Liver (tissue), 9 donors: ENCODE data around the gene TTLL7. TPM values are rescaled to one million over a fixed set of nuclear protein-coding genes. Genes with fewer than 3 reads are reported as not detected.
A peak's percentile ranks its signal among the peaks of the same experiment; 100 is the strongest.

Experiments
- DNase-seq: peaks from one replicate; pipeline ENCODE4 v3.0.0-alpha.2; 2017; ENCODE audit warnings: low spot score
- H3K27ac ChIP-seq, 2 donors: one replicate each; pipeline ENCODE4 v1.7.0; 2013; ENCODE audit warnings: inconsistent platforms in 2 of 2, low read length in 2 of 2, control low read depth in 1 of 2, low read depth in 1 of 2, mild to moderate bottlenecking in 1 of 2
- H3K27me3 ChIP-seq, 4 donors: one replicate each; pipeline versions ENCODE4 v1.6.1 to v1.7.0; 2013; ENCODE audit warnings: low read length in 3 of 4, inconsistent platforms in 1 of 4, mild to moderate bottlenecking in 1 of 4, moderate library complexity in 1 of 4; ENCODE audit not compliant: control insufficient read depth in 4 of 4, insufficient read depth in 4 of 4
- H3K36me3 ChIP-seq, 4 donors: one replicate each; pipeline versions ENCODE4 v1.6.1 to v1.7.0; 2013; ENCODE audit warnings: low read length in 3 of 4, mild to moderate bottlenecking in 3 of 4, low read depth in 1 of 4, moderate library complexity in 1 of 4; ENCODE audit not compliant: control insufficient read depth in 4 of 4, insufficient read depth in 3 of 4
- H3K4me1 ChIP-seq, 4 donors: one replicate each; pipeline versions ENCODE4 v1.6.1 to v1.7.0; 2013; ENCODE audit warnings: low read length in 3 of 4, mild to moderate bottlenecking in 3 of 4, moderate library complexity in 1 of 4; ENCODE audit not compliant: control insufficient read depth in 4 of 4, insufficient read depth in 4 of 4
- H3K4me3 ChIP-seq, 3 donors: one replicate each; pipeline versions ENCODE4 v1.6.1 to v1.7.0; 2013; ENCODE audit warnings: low read length in 3 of 3, control low read depth in 1 of 3, low read depth in 1 of 3, mild to moderate bottlenecking in 1 of 3
- H3K9ac ChIP-seq, 2 donors: one replicate each; pipeline ENCODE4 v1.7.0; 2013; ENCODE audit warnings: low read length in 2 of 2, mild to moderate bottlenecking in 2 of 2, moderate library complexity in 2 of 2, control low read depth in 1 of 2, low read depth in 1 of 2
- H3K9me3 ChIP-seq, 4 donors: one replicate each; pipeline versions ENCODE4 v1.6.1 to v1.7.0; 2013; ENCODE audit warnings: low read length in 3 of 4; ENCODE audit not compliant: control insufficient read depth in 4 of 4
- EGR1 ChIP-seq, 2 donors: IDR thresholded peaks; 2 replicates each; pipeline ENCODE4 v1.6.1; 2016 to 2018; ENCODE audit warnings: antibody characterized with exemption in 2 of 2, low read depth in 2 of 2
- FOXA1 ChIP-seq: IDR thresholded peaks from 2 replicates; pipeline ENCODE4 v1.6.1; 2016; ENCODE audit warnings: antibody characterized with exemption
- FOXA2 ChIP-seq: IDR thresholded peaks from 2 replicates; pipeline ENCODE4 v1.6.1; 2016; ENCODE audit warnings: antibody characterized with exemption
- HNF4A ChIP-seq, 2 donors: conservative IDR thresholded peaks; 2 replicates each; pipeline ENCODE4 v1.6.1; 2016; ENCODE audit warnings: antibody characterized with exemption in 2 of 2, mild to moderate bottlenecking in 2 of 2
- HNF4G ChIP-seq: IDR thresholded peaks from 2 replicates; pipeline ENCODE4 v1.6.1; 2016; ENCODE audit warnings: antibody characterized with exemption
- JUND ChIP-seq, 2 donors: IDR thresholded peaks; 2 replicates each; pipeline ENCODE4 v1.6.1; 2016; ENCODE audit warnings: antibody characterized with exemption in 2 of 2
- NR2F2 ChIP-seq: IDR thresholded peaks from 2 replicates; pipeline ENCODE4 v1.6.1; 2016; ENCODE audit warnings: antibody characterized with exemption
- RAD21 ChIP-seq, 2 donors: IDR thresholded peaks; 2 replicates each; pipeline ENCODE4 v1.6.1; 2016; ENCODE audit warnings: antibody characterized with exemption in 2 of 2, mild to moderate bottlenecking in 2 of 2
- RXRA ChIP-seq, 2 donors: IDR thresholded peaks; 2 replicates each; pipeline ENCODE4 v1.6.1; 2017 to 2018; ENCODE audit warnings: antibody characterized with exemption in 2 of 2, mild to moderate bottlenecking in 1 of 2
- SP1 ChIP-seq: IDR thresholded peaks from 2 replicates; pipeline ENCODE4 v1.6.1; 2018; ENCODE audit warnings: antibody characterized with exemption, mild to moderate bottlenecking
- TAF1 ChIP-seq: conservative IDR thresholded peaks from 2 replicates; pipeline ENCODE4 v1.6.1; 2016; ENCODE audit warnings: antibody characterized with exemption, mild to moderate bottlenecking
- YY1 ChIP-seq: IDR thresholded peaks from 2 replicates; pipeline ENCODE4 v1.6.1; 2016; ENCODE audit warnings: antibody characterized with exemption, mild to moderate bottlenecking
- WGBS: extraction: QIAGEN DNeasy Blood & Tissue Kit; methylation state at CpG from one replicate; pipeline ENCODE4 v1.1.7; 2013; 5-methylcytosine and 5-hydroxymethylcytosine counted together
- polyA plus RNA-seq, 2 donors: library from polyadenylated mRNA; stranded (reverse) in 1 of 2; unstranded in 1 of 2; fragments of 200-250 nt in 1 of 2; fragments of >200 nt in 1 of 2; fragmentation: Nextera tagmentation in 1 of 2; extraction: Ambion mirVana in 1 of 2; gene quantifications; one replicate each; pipeline versions ENCODE4 v1.2.1 to v1.2.3, GENCODE V29; 2013 to 2015
- total RNA-seq, 2 donors: library from RNA; depleted of rRNA; stranded (reverse); fragments of >200 nt; gene quantifications; one replicate each; pipeline ENCODE4 v1.2.3, GENCODE V29; 2014
- TF ChIP-seq, protein P1 (sequence below): IDR thresholded peaks from 2 replicates; pipeline ENCODE4 v1.6.1; 2016; ENCODE audit warnings: antibody characterized with exemption
- TF ChIP-seq, protein P2 (sequence below): IDR thresholded peaks from 2 replicates; pipeline ENCODE4 v1.6.1; 2016; ENCODE audit warnings: antibody characterized with exemption, mild to moderate bottlenecking
- TF ChIP-seq, protein P3 (sequence below): IDR thresholded peaks from 2 replicates; pipeline ENCODE4 v1.6.1; 2016; ENCODE audit warnings: antibody characterized with exemption
- TF ChIP-seq, protein P4 (sequence below): fragments of 150-350 bp; IDR thresholded peaks from 2 replicates; pipeline ENCODE4 v1.5.1; 2017; ENCODE audit warnings: improper control_type of control experiment, low read depth, low read length; ENCODE audit not compliant: missing input control
- donor health status: healthy.
- donor health status: healthy.
- donor health status: healthy.
- donor health status: healthy.
- donor health status: healthy.

The TTLL7 gene
- total and polyA plus RNA-seq, 4 donors: 1.1 to 6.0 (median 1.9) TPM

DNA sequence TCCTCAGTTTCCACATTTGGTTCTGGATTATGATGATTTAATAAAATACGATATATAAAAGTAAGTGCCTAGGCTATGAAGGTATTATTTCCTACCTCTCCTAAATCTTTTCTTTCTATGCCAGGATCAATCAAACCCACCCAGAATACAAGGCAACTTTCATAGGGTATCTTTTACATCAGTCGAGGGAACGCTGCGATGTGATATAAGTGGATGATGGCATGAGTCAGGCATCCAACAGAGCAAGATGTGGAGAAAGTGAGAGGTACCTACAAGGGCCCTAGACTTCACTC is 781 bp downstream of the TTLL7 start:
- Histone ChIP-seq H3K9me3 (no peaks in the 10 kb centered on the region), H3K27me3 (no peaks in the 10 kb centered on the region), H3K27ac (no peak overlapping the region), H3K4me1 (peaks cover 0 to 7% (median 4%) of the 10 kb centered on the region in 4 donors), H3K4me3 (peak overlapping the region; percentile 75 to 88 (median 88)), H3K9ac (no peak overlapping the region), H3K36me3 (no peaks in the 10 kb centered on the region)
- TF ChIP-seq YY1 (no peak), RAD21 (IDR thresholded peaks at IDR 0.05) (no peak), JUND (IDR thresholded peaks at IDR 0.05) (no peak), FOXA2 (no peak)
- TF ChIP-seq, protein P1, sequence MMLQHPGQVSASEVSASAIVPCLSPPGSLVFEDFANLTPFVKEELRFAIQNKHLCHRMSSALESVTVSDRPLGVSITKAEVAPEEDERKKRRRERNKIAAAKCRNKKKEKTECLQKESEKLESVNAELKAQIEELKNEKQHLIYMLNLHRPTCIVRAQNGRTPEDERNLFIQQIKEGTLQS: no peak
- TF ChIP-seq, protein P2, sequence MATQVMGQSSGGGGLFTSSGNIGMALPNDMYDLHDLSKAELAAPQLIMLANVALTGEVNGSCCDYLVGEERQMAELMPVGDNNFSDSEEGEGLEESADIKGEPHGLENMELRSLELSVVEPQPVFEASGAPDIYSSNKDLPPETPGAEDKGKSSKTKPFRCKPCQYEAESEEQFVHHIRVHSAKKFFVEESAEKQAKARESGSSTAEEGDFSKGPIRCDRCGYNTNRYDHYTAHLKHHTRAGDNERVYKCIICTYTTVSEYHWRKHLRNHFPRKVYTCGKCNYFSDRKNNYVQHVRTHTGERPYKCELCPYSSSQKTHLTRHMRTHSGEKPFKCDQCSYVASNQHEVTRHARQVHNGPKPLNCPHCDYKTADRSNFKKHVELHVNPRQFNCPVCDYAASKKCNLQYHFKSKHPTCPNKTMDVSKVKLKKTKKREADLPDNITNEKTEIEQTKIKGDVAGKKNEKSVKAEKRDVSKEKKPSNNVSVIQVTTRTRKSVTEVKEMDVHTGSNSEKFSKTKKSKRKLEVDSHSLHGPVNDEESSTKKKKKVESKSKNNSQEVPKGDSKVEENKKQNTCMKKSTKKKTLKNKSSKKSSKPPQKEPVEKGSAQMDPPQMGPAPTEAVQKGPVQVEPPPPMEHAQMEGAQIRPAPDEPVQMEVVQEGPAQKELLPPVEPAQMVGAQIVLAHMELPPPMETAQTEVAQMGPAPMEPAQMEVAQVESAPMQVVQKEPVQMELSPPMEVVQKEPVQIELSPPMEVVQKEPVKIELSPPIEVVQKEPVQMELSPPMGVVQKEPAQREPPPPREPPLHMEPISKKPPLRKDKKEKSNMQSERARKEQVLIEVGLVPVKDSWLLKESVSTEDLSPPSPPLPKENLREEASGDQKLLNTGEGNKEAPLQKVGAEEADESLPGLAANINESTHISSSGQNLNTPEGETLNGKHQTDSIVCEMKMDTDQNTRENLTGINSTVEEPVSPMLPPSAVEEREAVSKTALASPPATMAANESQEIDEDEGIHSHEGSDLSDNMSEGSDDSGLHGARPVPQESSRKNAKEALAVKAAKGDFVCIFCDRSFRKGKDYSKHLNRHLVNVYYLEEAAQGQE: no peak
- TF ChIP-seq, protein P3, sequence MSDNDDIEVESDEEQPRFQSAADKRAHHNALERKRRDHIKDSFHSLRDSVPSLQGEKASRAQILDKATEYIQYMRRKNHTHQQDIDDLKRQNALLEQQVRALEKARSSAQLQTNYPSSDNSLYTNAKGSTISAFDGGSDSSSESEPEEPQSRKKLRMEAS: no peak
- DNase-seq: no peak
- 54% methylated on average over 4 of the region's 4 CpGs for WGBS

DNA sequence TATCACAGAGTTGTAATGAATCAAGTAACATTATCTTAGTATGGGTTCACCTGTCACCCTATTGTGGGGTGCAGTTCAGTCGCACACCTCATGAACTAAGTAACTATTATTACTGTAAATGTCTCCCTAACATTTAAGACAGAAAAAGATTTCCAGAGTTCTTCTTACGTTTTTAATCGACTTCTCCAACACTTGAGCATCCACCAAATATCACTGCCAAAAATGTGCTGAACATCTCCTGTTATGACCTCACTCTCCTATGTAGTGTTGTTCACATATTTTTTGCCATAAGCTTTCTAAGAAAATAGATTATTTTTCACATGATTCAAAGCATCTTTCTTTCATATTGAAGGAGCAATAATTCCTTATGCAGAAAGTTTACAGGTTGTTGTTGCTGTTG is 1.3 kb downstream of the TTLL7 start:
- DNase-seq: no peak
- H3K4me3 ChIP-seq: no peak overlapping the region
- H3K27ac ChIP-seq: no peak overlapping the region
- 80% methylated on average over 3 of the region's 3 CpGs for WGBS
- no peaks in the 10 kb centered on the region for H3K27me3 ChIP-seq
- TF ChIP-seq EGR1 (IDR thresholded peaks at IDR 0.05; ENCODE audit: low read depth in 2 of 2) (no peak), YY1 (no peak), HNF4G (no peak), RXRA (IDR thresholded peaks at IDR 0.05) (no peak), FOXA2 (no peak), RAD21 (IDR thresholded peaks at IDR 0.05) (no peak), SP1 (no peak), TAF1 (no peak), NR2F2 (no peak), FOXA1 (no peak), HNF4A (conservative IDR thresholded peaks at IDR 0.05) (no peak)
- TF ChIP-seq, protein P4, sequence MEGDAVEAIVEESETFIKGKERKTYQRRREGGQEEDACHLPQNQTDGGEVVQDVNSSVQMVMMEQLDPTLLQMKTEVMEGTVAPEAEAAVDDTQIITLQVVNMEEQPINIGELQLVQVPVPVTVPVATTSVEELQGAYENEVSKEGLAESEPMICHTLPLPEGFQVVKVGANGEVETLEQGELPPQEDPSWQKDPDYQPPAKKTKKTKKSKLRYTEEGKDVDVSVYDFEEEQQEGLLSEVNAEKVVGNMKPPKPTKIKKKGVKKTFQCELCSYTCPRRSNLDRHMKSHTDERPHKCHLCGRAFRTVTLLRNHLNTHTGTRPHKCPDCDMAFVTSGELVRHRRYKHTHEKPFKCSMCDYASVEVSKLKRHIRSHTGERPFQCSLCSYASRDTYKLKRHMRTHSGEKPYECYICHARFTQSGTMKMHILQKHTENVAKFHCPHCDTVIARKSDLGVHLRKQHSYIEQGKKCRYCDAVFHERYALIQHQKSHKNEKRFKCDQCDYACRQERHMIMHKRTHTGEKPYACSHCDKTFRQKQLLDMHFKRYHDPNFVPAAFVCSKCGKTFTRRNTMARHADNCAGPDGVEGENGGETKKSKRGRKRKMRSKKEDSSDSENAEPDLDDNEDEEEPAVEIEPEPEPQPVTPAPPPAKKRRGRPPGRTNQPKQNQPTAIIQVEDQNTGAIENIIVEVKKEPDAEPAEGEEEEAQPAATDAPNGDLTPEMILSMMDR: no peak
- H3K36me3 ChIP-seq: no peaks in the 10 kb centered on the region
- H3K9me3 ChIP-seq: no peaks in the 10 kb centered on the region
- H3K9ac ChIP-seq: no peak overlapping the region
- H3K4me1 ChIP-seq: peaks cover 0 to 7% (median 4%) of the 10 kb centered on the region in 4 donors
